Prostate gland (tissue), 2 donors: ENCODE measurements around the gene ZBTB7C.

Experiments used
- CTCF ChIP-seq, 4 experiments: fragments of 200-600 bp in 2 of 4; fragments of 450-650 bp in 2 of 4; sonication (generic) in 2 of 4; IDR thresholded peaks; 1 replicate in 3 of 4; 2 replicates in 1 of 4; pipeline ENCODE4 v1.5.1; 2016 to 2019; ENCODE audit warnings: antibody characterized with exemption in 4 of 4, mild to moderate bottlenecking in 2 of 4, moderate library complexity in 2 of 4
- POLR2A ChIP-seq: fragments of 450-650 bp; IDR thresholded peaks from one replicate; pipeline ENCODE4 v1.6.1; 2016; ENCODE audit warnings: antibody characterized with exemption, mild to moderate bottlenecking
- POLR2AphosphoS5 ChIP-seq: sonication (generic); formaldehyde crosslinking; IDR thresholded peaks from one replicate; pipeline ENCODE4 v1.6.1; 2017; ENCODE audit warnings: antibody characterized with exemption

DNA sequence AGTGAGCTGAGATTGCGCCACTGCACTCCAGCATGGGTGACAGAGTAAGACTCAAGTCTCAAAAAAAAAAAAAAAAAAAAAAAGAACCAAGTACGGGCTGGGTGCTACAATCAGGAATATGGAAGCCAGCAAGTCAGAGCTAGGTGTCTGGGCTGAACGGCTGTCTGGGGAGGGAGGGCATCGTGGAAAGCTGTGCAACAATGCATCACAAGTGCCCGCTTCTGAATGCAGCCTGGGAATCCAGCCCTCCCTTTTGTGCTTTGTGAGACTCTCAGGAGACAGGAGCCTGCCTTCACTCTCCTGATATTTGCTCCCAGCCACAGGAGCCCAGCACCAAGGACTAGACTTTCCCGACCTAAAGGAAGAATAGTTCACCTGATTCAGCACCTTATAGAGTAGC lies 353.8 kb downstream of the ZBTB7C start:
- TF ChIP-seq CTCF (IDR thresholded peaks at IDR 0.05), result no peak
- TF ChIP-seq POLR2A, result no peak
- no peak for TF ChIP-seq POLR2AphosphoS5
